NCI-H510A treated with DMSO at 0.1 percent for 48 hours (cell line): ENCODE measurements around the gene PDZD2.
"Not testable (repeated sequence)": the region's sequence is repeated elsewhere in the genome, so short reads cannot be mapped to it uniquely, and the experiment has no call there.

Source experiments
- DNase-seq: peaks from one replicate; lab custom pipeline; 2025; lab: John Stamatoyannopoulos, UW

Gene PDZD2

GRCh38 chr5:31691408-31691807 lies 52.5 kb downstream of the PDZD2 start:
- DNase-seq = not testable (repeated sequence)

GRCh38 chr5:31692561-31693221 lies 53.8 kb downstream of the PDZD2 start:
- no peak for DNase-seq

- DNase-seq = no peak
Measured at GRCh38 chr5:31698673-31699072, 59.7 kb downstream of the PDZD2 start.

GRCh38 chr5:31701642-31702299 lies 62.8 kb downstream of the PDZD2 start:
- no peak for DNase-seq

- no peak for DNase-seq
Measured at GRCh38 chr5:31702712-31703111, 63.8 kb downstream of the PDZD2 start.

- DNase-seq = no peak
Measured at GRCh38 chr5:31703757-31704156, 64.8 kb downstream of the PDZD2 start.

GRCh38 chr5:31706186-31706585 lies 67.3 kb downstream of the PDZD2 start:
- no peak for DNase-seq

- DNase-seq = no peak
Measured at GRCh38 chr5:31707329-31707728, 68.4 kb downstream of the PDZD2 start.

- DNase-seq = no peak
Measured at GRCh38 chr5:31708089-31708488, 69.2 kb downstream of the PDZD2 start.

GRCh38 chr5:31711363-31711762 lies 72.4 kb downstream of the PDZD2 start:
- no peak for DNase-seq

GRCh38 chr5:31711935-31712592 lies 73.1 kb downstream of the PDZD2 start:
- no peak for DNase-seq

- no peak for DNase-seq
Measured at GRCh38 chr5:31717561-31717960, 78.6 kb downstream of the PDZD2 start.

GRCh38 chr5:31720004-31720403 lies 81.1 kb downstream of the PDZD2 start:
- no peak for DNase-seq

GRCh38 chr5:31720811-31721345 lies 81.9 kb downstream of the PDZD2 start:
- no peak for DNase-seq

- DNase-seq = no peak
Measured at GRCh38 chr5:31722111-31722510, 83.2 kb downstream of the PDZD2 start.

GRCh38 chr5:31725996-31726395 lies 87.1 kb downstream of the PDZD2 start:
- no peak for DNase-seq

GRCh38 chr5:31726952-31727351 lies 88.0 kb downstream of the PDZD2 start:
- no peak for DNase-seq

- DNase-seq = no peak
Measured at GRCh38 chr5:31728039-31728438, 89.1 kb downstream of the PDZD2 start.

GRCh38 chr5:31728806-31729205 lies 89.9 kb downstream of the PDZD2 start:
- not testable (repeated sequence) for DNase-seq

- no peak for DNase-seq
Measured at GRCh38 chr5:31730139-31730538, 91.2 kb downstream of the PDZD2 start.

- no peak for DNase-seq
Measured at GRCh38 chr5:31731016-31731415, 92.1 kb downstream of the PDZD2 start.

- DNase-seq = no peak
Measured at GRCh38 chr5:31731710-31732301, 92.9 kb downstream of the PDZD2 start.

- DNase-seq = not testable (repeated sequence)
Measured at GRCh38 chr5:31732821-31733220, 93.9 kb downstream of the PDZD2 start.
